LNCaP clone FGC (cell line): ENCODE measurements around the gene CFDP1.

Source experiments
- DNase-seq: peaks from one replicate; pipeline ENCODE4 v3.0.0-alpha.2; 2011; ENCODE audit warnings: low read depth
- H3K4me3 ChIP-seq: 2 replicates; pipeline ENCODE4 v1.5.1; 2011; ENCODE audit warnings: mild to moderate bottlenecking, low read depth, low read length, control low read depth
- TF ChIP-seq, protein P1 (sequence below): IDR thresholded peaks from 2 replicates; pipeline ENCODE4 v1.5.1; 2012; ENCODE audit warnings: mild to moderate bottlenecking; ENCODE audit not compliant: control insufficient read depth, insufficient read depth; ENCODE audit errors: extremely low read depth

CFDP1 gene

DNA sequence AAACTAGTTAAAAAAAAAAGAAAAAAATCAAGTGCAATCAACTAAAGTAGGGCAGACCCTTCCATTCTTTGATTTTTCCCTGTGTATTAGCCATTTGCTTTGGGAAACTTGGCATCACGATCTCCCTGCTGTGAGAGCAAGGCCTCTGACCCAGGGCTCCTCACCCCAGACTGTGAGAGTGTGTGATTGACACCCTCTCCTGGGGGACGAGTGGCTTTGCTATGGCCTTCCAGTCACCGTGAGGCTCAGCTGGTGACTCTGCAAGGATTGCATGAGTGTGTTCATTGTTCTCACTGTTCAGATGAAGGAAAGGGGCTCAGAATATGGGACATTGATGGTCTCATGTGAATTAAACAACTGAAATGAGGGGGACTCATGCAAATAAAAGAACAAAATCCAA, 112.9 kb downstream of the CFDP1 start:
- DNase-seq = no peak
- TF ChIP-seq, protein P1, sequence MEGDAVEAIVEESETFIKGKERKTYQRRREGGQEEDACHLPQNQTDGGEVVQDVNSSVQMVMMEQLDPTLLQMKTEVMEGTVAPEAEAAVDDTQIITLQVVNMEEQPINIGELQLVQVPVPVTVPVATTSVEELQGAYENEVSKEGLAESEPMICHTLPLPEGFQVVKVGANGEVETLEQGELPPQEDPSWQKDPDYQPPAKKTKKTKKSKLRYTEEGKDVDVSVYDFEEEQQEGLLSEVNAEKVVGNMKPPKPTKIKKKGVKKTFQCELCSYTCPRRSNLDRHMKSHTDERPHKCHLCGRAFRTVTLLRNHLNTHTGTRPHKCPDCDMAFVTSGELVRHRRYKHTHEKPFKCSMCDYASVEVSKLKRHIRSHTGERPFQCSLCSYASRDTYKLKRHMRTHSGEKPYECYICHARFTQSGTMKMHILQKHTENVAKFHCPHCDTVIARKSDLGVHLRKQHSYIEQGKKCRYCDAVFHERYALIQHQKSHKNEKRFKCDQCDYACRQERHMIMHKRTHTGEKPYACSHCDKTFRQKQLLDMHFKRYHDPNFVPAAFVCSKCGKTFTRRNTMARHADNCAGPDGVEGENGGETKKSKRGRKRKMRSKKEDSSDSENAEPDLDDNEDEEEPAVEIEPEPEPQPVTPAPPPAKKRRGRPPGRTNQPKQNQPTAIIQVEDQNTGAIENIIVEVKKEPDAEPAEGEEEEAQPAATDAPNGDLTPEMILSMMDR = no peak
- H3K4me3 ChIP-seq = no peak overlapping the region

DNA sequence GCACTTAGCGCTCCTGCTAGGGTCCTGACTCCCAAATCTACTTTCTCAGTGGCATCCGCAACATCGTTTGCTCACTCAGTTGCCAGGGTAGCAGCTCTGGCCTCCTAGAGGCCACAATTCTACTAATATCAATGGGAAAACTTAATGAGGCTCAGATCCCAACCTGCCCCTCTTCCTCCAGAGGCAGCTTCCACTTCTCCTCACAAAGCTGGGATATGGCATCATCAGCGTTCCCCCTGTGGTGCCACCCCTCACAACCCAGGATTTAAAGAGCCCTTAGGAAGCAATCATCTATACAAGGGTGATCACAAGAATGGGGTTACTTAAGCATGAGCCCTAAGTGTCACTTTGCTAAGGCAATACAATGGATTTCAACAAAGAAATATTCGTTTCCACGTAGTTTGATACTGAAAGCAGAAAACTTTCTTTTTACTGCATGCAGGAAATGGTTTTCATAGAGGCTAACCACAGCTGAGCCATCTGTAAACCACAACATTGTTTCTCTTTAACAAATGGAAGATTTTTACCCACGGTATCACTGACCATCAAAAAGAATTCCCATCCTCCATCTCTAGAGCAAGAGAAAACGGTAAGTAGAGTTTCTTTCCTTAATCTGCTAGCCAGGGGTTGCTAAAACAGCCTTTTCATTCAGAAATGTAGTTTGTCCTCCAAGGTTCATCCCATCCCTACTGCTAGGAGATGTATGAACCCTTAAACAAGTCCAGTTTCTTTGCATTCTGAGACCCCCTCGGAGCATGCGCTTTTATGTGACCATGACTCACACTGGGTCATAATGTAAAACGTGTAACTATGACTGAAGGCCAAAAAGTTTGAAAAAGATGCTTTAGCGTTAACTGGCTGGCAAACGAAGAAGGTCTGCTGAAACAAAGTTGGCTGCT, 113.5 kb downstream of the CFDP1 start:
- TF ChIP-seq, protein P1 = no peak
- DNase-seq = no peak
- no peak overlapping the region for H3K4me3 ChIP-seq

DNA sequence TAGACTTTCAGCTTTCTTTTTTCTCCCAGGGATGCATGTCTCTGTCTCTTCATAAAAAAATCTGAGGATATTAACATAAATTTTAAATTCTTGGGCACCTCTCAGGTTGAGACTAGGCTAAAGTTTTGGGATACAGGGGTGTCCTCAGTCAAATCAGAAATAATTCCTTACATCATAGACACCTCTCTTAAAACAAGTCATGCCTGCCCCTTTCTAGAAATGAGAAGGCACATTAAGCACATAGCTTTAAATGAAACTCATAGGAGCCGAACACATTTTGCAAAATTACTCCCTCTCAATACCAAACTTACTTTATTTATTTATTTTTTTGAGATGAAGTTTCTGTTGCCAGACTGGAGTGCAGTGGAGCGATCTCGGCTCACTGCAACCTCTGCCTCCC, 114.6 kb downstream of the CFDP1 start:
- H3K4me3 ChIP-seq = no peak overlapping the region
- no peak for DNase-seq
- TF ChIP-seq, protein P1 = no peak

DNA sequence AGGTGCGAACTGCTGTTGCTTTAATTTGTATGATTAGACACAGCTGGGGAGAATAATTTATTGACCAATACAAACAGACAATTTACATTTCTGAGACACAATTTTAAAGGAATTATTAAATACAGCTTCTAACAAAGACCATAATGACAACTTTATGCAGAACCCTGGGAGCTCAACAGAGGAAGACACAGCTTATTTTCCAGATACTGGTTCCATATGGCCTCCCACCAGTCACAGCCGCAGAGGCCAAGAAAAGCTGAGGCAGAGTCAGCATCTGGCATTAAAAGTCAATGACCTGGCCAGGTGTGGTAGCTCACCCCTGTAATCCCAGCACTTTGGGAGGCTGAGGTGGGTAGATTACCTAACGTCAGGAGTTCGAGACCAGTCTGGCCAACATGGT, 115.8 kb downstream of the CFDP1 start:
- no peak overlapping the region for H3K4me3 ChIP-seq
- TF ChIP-seq, protein P1 = no peak
- no peak for DNase-seq

DNA sequence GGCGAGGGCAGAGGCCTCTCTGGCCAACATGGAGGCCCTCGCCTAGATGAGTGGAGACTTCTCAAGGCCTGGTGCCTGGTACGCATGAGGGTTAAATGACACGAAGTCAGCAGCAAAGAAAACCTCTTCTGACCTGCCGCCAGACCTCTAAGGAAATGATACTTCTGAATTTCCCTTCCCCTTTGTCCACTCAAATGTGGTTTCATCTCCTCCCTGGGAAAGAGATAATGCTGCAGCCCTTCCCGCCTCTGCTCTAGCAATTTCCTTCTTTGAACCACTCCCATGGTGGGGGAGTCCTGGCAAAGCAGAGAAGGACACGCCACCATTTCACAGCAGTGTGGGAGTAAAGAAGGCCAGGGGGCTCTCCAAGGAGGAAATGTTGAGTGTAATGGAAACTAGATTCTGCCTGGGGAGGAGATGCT, 116.2 kb downstream of the CFDP1 start:
- no peak overlapping the region for H3K4me3 ChIP-seq
- TF ChIP-seq, protein P1 = no peak
- DNase-seq = no peak

DNA sequence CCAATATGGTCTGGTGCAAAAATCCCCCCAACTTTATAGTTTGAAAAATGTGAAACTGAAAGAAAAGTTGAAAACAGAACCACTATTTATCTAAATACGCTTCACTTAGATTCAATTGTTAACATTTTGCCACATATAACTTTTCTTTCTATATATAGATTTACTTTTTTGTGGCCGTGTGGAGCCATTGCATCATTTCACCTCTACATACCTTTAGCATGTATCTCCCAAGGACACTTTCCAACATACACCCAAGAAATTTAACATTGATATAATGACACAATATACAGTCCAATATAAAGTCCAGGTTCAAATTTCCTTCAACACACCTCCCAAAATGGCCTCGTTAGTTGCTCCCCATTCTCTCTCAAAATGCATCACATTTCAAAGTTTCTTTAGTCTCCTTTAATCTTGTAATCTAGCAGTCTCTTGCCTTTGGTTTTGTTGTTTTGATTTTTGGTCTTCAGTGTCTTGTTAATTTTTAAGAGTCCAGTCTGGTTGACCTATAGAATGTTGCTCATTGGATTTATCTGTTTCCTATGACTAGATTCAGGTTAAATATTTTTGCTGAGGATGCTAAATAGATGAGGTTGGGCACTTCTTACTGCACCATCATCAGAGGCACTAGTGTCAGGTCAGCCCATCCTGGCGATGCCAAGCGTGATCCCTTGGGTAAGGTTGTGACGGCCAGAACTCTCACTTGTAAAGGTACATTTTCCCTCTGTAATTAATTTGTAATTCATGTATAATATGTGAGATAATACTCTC, 117.6 kb downstream of the CFDP1 start:
- TF ChIP-seq, protein P1 = no peak
- no peak overlapping the region for H3K4me3 ChIP-seq
- no peak for DNase-seq
